ENCODE data around the gene POU2AF3.

DNA sequence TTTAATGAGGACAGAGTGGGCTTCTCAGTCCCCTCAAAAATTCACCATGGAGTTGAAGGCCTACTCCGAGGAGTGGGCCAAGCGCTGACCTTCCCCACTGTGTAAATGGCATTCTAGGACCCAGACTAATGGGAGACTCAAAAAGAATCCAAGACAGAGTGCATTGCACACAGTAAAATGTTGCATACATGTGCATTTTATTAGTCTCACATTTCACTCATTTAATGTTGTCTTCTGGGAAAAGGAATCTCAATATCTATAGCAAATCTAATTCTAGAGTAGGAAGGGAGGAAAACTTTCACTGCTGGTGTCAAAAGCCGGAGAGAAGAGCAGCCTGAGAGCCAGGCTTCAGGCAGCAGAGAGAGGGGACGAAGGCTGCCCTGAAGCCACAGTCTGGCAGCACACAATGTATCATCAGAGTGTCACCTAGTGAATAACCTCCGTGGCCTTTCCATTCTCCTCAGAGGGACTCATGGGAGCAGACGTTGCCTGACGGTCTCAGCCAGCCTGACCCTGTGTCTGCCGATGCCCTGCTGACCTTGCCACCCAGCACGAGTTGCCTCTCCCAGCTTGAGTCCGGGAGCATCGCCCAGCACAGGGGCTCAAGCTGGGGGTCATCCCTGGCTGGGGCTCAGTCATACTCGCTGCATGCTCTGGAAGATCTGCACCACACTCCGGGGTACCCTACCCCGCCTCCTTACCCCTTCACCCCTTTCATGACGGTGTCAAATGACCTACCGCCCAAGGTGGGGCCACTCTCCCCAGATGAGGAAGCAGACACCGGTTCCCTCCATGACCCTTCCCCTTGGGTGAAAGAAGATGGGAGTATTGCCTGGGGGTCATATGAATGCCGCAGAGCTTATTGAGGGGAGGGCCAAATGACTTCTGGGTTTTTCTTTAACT lies 12.9 kb upstream of the POU2AF3 start:
- TF ChIP-seq, protein P1, sequence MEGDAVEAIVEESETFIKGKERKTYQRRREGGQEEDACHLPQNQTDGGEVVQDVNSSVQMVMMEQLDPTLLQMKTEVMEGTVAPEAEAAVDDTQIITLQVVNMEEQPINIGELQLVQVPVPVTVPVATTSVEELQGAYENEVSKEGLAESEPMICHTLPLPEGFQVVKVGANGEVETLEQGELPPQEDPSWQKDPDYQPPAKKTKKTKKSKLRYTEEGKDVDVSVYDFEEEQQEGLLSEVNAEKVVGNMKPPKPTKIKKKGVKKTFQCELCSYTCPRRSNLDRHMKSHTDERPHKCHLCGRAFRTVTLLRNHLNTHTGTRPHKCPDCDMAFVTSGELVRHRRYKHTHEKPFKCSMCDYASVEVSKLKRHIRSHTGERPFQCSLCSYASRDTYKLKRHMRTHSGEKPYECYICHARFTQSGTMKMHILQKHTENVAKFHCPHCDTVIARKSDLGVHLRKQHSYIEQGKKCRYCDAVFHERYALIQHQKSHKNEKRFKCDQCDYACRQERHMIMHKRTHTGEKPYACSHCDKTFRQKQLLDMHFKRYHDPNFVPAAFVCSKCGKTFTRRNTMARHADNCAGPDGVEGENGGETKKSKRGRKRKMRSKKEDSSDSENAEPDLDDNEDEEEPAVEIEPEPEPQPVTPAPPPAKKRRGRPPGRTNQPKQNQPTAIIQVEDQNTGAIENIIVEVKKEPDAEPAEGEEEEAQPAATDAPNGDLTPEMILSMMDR (IDR thresholded peaks at IDR 0.05), result no peak
- TF ChIP-seq ZFX (IDR thresholded peaks at IDR 0.05; ENCODE audit: borderline replicate concordance), result no peak

All from 22Rv1 (cell line).